Keratinocyte (primary cell): ENCODE data around the gene POLR1C. TPM values are rescaled to one million over a fixed set of nuclear protein-coding genes. Genes with fewer than 3 reads are reported as not detected.

Source experiments
- DNase-seq: peaks from one replicate; pipeline ENCODE4 v3.0.0-alpha.2; 2011; ENCODE audit warnings: low read depth, missing footprints, low spot score
- FAIRE-seq: peaks from 2 replicates; lab custom pipeline; 2011; peaks lifted over from hg19 to GRCh38; lab: Jason Lieb, UNC
- H2AFZ ChIP-seq: 2 replicates; pipeline ENCODE4 v1.6.0; 2012; ENCODE audit warnings: low read length, control low read depth, inconsistent platforms; ENCODE audit not compliant: control insufficient read depth
- H3K27ac ChIP-seq: 2 replicates; pipeline ENCODE4 v1.5.1; 2011; ENCODE audit warnings: low read length; ENCODE audit not compliant: control insufficient read depth, insufficient read depth
- H3K27me3 ChIP-seq: 3 replicates; pipeline ENCODE4 v1.6.0; 2011; ENCODE audit warnings: low read length; ENCODE audit not compliant: control insufficient read depth, insufficient read depth; ENCODE audit errors: extremely low read depth
- H3K36me3 ChIP-seq, 2 experiments: 2 replicates in 1 of 2; 3 replicates in 1 of 2; pipeline ENCODE4 v1.5.1; 2011; ENCODE audit warnings: low read length in 2 of 2, mild to moderate bottlenecking in 1 of 2; ENCODE audit not compliant: control insufficient read depth in 2 of 2, insufficient read depth in 2 of 2; ENCODE audit errors: extremely low read depth in 1 of 2
- H3K4me1 ChIP-seq: 3 replicates; pipeline ENCODE4 v1.5.1; 2011; ENCODE audit warnings: low read length; ENCODE audit not compliant: control insufficient read depth, insufficient read depth; ENCODE audit errors: extremely low read depth
- H3K4me2 ChIP-seq: 3 replicates; pipeline ENCODE4 v1.6.0; 2011; ENCODE audit warnings: low read depth, low read length; ENCODE audit not compliant: control insufficient read depth, insufficient read depth; ENCODE audit errors: extremely low read depth
- H3K4me3 ChIP-seq, 3 experiments: fragments of 200-600 bp in 1 of 3; sonication (generic) in 1 of 3; 2 replicates in 2 of 3; 3 replicates in 1 of 3; pipeline ENCODE4 v1.5.1; 2011 to 2016; ENCODE audit warnings: low read length in 3 of 3, mild to moderate bottlenecking in 3 of 3, control low read depth in 2 of 3, inconsistent platforms in 1 of 3, low read depth in 1 of 3, mixed read lengths in 1 of 3, mixed run types in 1 of 3, moderate library complexity in 1 of 3; ENCODE audit not compliant: control insufficient read depth in 2 of 3, insufficient read depth in 2 of 3; ENCODE audit errors: extremely low read depth in 1 of 3
- H3K79me2 ChIP-seq: 2 replicates; pipeline ENCODE4 v1.6.0; 2012; ENCODE audit warnings: low read length; ENCODE audit not compliant: control insufficient read depth, insufficient read depth
- H3K9ac ChIP-seq: 3 replicates; pipeline ENCODE4 v1.6.0; 2011; ENCODE audit warnings: low read length; ENCODE audit not compliant: control insufficient read depth, insufficient read depth; ENCODE audit errors: extremely low read depth
- H3K9me1 ChIP-seq: 3 replicates; pipeline ENCODE4 v1.6.0; 2011; ENCODE audit warnings: low read length; ENCODE audit not compliant: control insufficient read depth, insufficient read depth; ENCODE audit errors: extremely low read depth
- H3K9me3 ChIP-seq: 2 replicates; pipeline ENCODE4 v1.5.1; 2012; ENCODE audit warnings: low read depth, low read length; ENCODE audit not compliant: control insufficient read depth
- H4K20me1 ChIP-seq: 3 replicates; pipeline ENCODE4 v1.6.0; 2011; ENCODE audit warnings: low read length; ENCODE audit not compliant: control insufficient read depth, insufficient read depth; ENCODE audit errors: extremely low read depth
- EZH2 ChIP-seq: IDR thresholded peaks from one replicate; pipeline ENCODE4 v1.6.1; 2012; ENCODE audit warnings: inconsistent platforms, mild to moderate bottlenecking, low read length, moderate library complexity
- dilution Hi-C: fragments of 300-500 bp; cut with MboI; formaldehyde crosslinking; loops from one replicate; pipeline ENCODE4 v1.7.0; 2020; ENCODE audit warnings: low sequenced_read_pairs; ENCODE audit not compliant: extremely low pct_ligation_motif_present
- polyA plus RNA-seq, 5 experiments: library from polyadenylated mRNA; depleted of rRNA in 3 of 5; stranded (reverse) in 3 of 5; stranded (forward) in 1 of 5; unstranded in 1 of 5; fragments of >200 nt; gene quantifications; 1 replicate in 1 of 5; 2 replicates in 3 of 5; 3 replicates in 1 of 5; pipeline versions ENCODE4 v1.2.1 to v1.2.3, GENCODE V29; 2011 to 2012; ENCODE audit warnings: missing spikeins in 2 of 5, low read depth in 1 of 5, low replicate concordance in 1 of 5
- TF ChIP-seq, protein P1 (sequence below), 3 experiments: IDR thresholded peaks in 1 of 3; conservative IDR thresholded peaks in 1 of 3; optimal IDR thresholded peaks in 1 of 3; 2 replicates in 2 of 3; 3 replicates in 1 of 3; pipeline versions ENCODE3 to v1.5.1; 2011; ENCODE audit warnings: low read length in 3 of 3, mild to moderate bottlenecking in 3 of 3, moderate library complexity in 2 of 3, control low read depth in 1 of 3, inconsistent platforms in 1 of 3; ENCODE audit not compliant: insufficient read depth in 2 of 3; ENCODE audit errors: extremely low read depth in 1 of 3

Gene POLR1C
- polyA plus RNA-seq, 1 donor (not counting 4 experiments of a cell fraction or from before 2014, with no cell fraction given), result 121 TPM

DNA sequence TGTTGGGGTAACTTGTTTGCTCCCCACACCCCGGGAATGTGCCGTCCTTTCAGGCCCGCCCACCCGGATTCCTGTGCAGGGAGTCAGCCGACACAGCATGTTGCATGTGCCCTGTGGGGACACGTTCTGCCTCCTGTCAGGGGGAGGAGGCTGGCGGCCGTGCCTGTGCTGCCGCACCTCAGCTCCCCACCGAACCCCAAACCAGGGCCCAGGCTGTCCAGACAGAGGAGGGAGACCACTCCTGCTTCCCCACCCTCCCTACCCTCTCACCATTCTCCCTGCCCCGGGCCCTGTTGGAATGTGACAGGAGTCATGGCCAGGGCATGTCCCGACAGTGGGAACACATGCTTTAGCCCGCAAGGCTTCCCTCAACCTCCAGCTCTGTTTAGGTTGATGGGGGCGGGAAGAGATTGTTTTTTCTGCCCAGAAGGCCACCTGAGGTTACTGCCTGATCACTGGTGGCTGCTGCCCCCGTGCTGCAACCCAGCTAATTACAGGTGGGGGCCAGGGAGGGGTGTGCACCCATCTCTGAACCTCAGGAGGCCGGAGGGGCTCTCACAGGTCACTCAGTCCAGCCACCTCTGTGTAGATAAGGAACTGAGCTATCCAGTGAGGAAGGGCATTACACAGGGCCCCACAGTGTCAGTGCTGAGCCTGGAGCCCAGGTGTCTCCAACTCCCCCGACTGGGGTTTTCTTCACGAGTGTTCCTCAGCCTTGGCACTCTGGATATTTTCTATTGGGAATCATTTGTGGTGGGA, 20.3 kb upstream of the POLR1C start:
- TF ChIP-seq, protein P1, sequence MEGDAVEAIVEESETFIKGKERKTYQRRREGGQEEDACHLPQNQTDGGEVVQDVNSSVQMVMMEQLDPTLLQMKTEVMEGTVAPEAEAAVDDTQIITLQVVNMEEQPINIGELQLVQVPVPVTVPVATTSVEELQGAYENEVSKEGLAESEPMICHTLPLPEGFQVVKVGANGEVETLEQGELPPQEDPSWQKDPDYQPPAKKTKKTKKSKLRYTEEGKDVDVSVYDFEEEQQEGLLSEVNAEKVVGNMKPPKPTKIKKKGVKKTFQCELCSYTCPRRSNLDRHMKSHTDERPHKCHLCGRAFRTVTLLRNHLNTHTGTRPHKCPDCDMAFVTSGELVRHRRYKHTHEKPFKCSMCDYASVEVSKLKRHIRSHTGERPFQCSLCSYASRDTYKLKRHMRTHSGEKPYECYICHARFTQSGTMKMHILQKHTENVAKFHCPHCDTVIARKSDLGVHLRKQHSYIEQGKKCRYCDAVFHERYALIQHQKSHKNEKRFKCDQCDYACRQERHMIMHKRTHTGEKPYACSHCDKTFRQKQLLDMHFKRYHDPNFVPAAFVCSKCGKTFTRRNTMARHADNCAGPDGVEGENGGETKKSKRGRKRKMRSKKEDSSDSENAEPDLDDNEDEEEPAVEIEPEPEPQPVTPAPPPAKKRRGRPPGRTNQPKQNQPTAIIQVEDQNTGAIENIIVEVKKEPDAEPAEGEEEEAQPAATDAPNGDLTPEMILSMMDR (optimal IDR thresholded peaks at IDR 0.05 in 1 of 3, IDR thresholded peaks at IDR 0.05 in 1 of 3, conservative IDR thresholded peaks at IDR 0.05 in 1 of 3; ENCODE audit: extremely low read depth in 1 of 3, insufficient read depth in 2 of 3, low read length in 3 of 3), result peak in 2 of 3 experiments; percentile 81 to 87
- no peak for TF ChIP-seq EZH2
- H3K79me2 ChIP-seq, result peaks cover 4% of the 10 kb centered on the region
- H3K4me2 ChIP-seq, result peak overlapping the region; percentile 69
- H3K27ac ChIP-seq, result peak overlapping the region; percentile 79
- H3K36me3 ChIP-seq, result peaks cover 23 to 49% of the 10 kb centered on the region in 2 experiments
- DNase-seq (peak; percentile 98), FAIRE-seq (peak; percentile 88)
- peak overlapping the region; percentile 49 for H3K9ac ChIP-seq
- H2AFZ ChIP-seq, result no peak overlapping the region
- no peaks in the 10 kb centered on the region for H4K20me1 ChIP-seq
- H3K27me3 ChIP-seq, result no peaks in the 10 kb centered on the region
- H3K9me3 ChIP-seq, result no peaks in the 10 kb centered on the region
- dilution Hi-C loops, result no loop called here
- peak overlapping the region in 1 of 3 experiments; percentile 47 for H3K4me3 ChIP-seq
- H3K4me1 ChIP-seq, result peaks cover 58% of the 10 kb centered on the region
- no peaks in the 10 kb centered on the region for H3K9me1 ChIP-seq

DNA sequence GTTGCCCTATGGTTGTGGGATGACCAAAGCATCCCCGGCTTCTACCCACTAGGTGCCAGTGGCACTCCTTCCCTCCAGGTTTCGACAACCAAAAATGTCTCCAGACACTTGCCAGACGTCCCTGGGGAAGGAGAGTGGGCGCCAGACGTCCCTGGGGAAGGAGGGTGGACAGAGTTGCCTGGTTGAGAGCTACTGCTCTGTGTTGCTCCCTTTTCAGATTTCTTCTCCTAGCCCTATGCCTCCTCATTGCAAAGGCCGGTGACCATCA, 19.8 kb upstream of the POLR1C start:
- Histone ChIP-seq H3K36me3 (peaks cover 24 to 50% of the 10 kb centered on the region in 2 experiments), H3K9ac (peak overlapping the region; percentile 43), H2AFZ (no peak overlapping the region), H4K20me1 (no peaks in the 10 kb centered on the region), H3K27ac (peak overlapping the region; percentile 79), H3K27me3 (no peaks in the 10 kb centered on the region), H3K9me1 (no peaks in the 10 kb centered on the region), H3K4me2 (peak overlapping the region; percentile 57), H3K4me1 (peaks cover 52% of the 10 kb centered on the region), H3K4me3 (peak overlapping the region in 1 of 3 experiments; percentile 47), H3K9me3 (no peaks in the 10 kb centered on the region), H3K79me2 (peaks cover 4% of the 10 kb centered on the region)
- no peak for DNase-seq
- dilution Hi-C loops, result no loop called here
- TF ChIP-seq, protein P1 (optimal IDR thresholded peaks at IDR 0.05 in 1 of 3, IDR thresholded peaks at IDR 0.05 in 1 of 3, conservative IDR thresholded peaks at IDR 0.05 in 1 of 3; ENCODE audit: extremely low read depth in 1 of 3, insufficient read depth in 2 of 3, low read length in 3 of 3), result no peak
- no peak for TF ChIP-seq EZH2
- FAIRE-seq, result no peak
